ENCODE measurements around the gene GABPB1. TPM values are rescaled to one million over a fixed set of nuclear protein-coding genes. Genes with fewer than 3 reads are reported as not detected.

GABPB1 gene
- total RNA-seq, 1 experiment from 2014 or later: 45.0 TPM

DNA sequence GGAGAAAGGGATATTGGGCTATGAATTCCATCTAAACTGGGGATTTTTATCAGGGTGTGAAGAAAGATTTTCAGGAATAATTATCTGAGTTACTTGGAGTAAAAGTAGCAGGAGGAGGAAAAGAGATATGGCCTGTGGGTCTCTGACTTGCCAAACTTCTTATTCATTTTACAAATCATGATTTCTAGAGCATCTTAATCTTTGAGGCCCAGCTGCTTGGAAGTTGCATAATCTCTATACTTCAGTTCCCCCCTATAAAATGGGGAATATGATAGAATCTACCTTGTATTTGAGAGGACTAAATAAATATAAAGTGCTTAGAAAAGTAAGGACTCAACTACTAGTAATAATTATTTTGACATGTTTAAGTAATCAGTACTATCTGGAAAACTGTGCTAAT is 11.0 kb upstream of the GABPB1 start:
- H4K91ac ChIP-seq (ENCODE audit: insufficient read length, low read depth, low read length): no peak overlapping the region
- no peaks in the 10 kb centered on the region for H3K9me3 ChIP-seq (ENCODE audit: control insufficient read depth, low read depth, low read length)
- H3K4me1 ChIP-seq (ENCODE audit: insufficient read depth, low read length): no peaks in the 10 kb centered on the region
- no peak overlapping the region for H3K4me3 Mint-ChIP-seq
- H4K20me1 ChIP-seq (ENCODE audit: control insufficient read depth, insufficient read depth, insufficient read length): no peaks in the 10 kb centered on the region
- no peak overlapping the region for H2AFZ ChIP-seq (ENCODE audit: low read length)
- no peak overlapping the region for H3K4ac ChIP-seq (ENCODE audit: low read depth, low read length)
- DNase-seq: no peak
- H3K23me2 ChIP-seq (ENCODE audit: insufficient read length, low read depth, low read length, poor library complexity, severe bottlenecking): no peaks in the 10 kb centered on the region
- peaks cover 4 to 27% (median 9%) of the 10 kb centered on the region in 3 experiments; a peak in 6 of 7 replicates for H3K36me3 Mint-ChIP-seq (ENCODE audit: insufficient read depth in 1 of 3, low read depth in 3 of 3)
- no peak overlapping the region for H2BK20ac ChIP-seq (ENCODE audit: low read depth, low read length, poor library complexity, severe bottlenecking)
- no peaks in the 10 kb centered on the region for H3K9me3 Mint-ChIP-seq
- no peak overlapping the region for H3K56ac ChIP-seq (ENCODE audit: insufficient read length, low read depth, low read length)
- H4K5ac ChIP-seq (ENCODE audit: insufficient read length, low read depth, low read length): no peak overlapping the region
- TF ChIP-seq, protein P1, sequence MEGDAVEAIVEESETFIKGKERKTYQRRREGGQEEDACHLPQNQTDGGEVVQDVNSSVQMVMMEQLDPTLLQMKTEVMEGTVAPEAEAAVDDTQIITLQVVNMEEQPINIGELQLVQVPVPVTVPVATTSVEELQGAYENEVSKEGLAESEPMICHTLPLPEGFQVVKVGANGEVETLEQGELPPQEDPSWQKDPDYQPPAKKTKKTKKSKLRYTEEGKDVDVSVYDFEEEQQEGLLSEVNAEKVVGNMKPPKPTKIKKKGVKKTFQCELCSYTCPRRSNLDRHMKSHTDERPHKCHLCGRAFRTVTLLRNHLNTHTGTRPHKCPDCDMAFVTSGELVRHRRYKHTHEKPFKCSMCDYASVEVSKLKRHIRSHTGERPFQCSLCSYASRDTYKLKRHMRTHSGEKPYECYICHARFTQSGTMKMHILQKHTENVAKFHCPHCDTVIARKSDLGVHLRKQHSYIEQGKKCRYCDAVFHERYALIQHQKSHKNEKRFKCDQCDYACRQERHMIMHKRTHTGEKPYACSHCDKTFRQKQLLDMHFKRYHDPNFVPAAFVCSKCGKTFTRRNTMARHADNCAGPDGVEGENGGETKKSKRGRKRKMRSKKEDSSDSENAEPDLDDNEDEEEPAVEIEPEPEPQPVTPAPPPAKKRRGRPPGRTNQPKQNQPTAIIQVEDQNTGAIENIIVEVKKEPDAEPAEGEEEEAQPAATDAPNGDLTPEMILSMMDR (conservative IDR thresholded peaks at IDR 0.05): no peak
- no peak overlapping the region for H2BK5ac ChIP-seq (ENCODE audit: insufficient read length, low read length)
- no peak overlapping the region for H3K4me2 ChIP-seq (ENCODE audit: insufficient read depth, insufficient read length, low read length)
- no peak overlapping the region for H3K14ac ChIP-seq (ENCODE audit: insufficient read depth, low read length)
- H3K27ac Mint-ChIP-seq: peak overlapping the region in 1 of 3 experiments; percentile 29; a peak in 1 of 7 replicates
- no peak overlapping the region for H3K18ac ChIP-seq (ENCODE audit: insufficient read length, low read depth, low read length)
- H3K79me2 ChIP-seq (ENCODE audit: insufficient read depth, low read length): no peaks in the 10 kb centered on the region
- no peak overlapping the region for H2BK15ac ChIP-seq (ENCODE audit: low read depth, low read length)
- H3K4me1 Mint-ChIP-seq: no peaks in the 10 kb centered on the region
- no peak overlapping the region for H3K27ac ChIP-seq (ENCODE audit: insufficient read length, low read depth, low read length)
- no peak overlapping the region for H3K23ac ChIP-seq (ENCODE audit: insufficient read length, low read depth, low read length)
- H3K79me1 ChIP-seq (ENCODE audit: insufficient read depth, low read depth, low read length, poor library complexity, severe bottlenecking): no peaks in the 10 kb centered on the region
- no peak overlapping the region for H2BK12ac ChIP-seq (ENCODE audit: insufficient read length, low read depth, low read length)
- H3K9ac ChIP-seq (ENCODE audit: extremely low read depth, insufficient read length, low read length): no peak overlapping the region
- H2AK5ac ChIP-seq (ENCODE audit: insufficient read length, low read length): no peak overlapping the region
- H2BK120ac ChIP-seq (ENCODE audit: low read depth, low read length, poor library complexity, severe bottlenecking): no peak overlapping the region
- no peak overlapping the region for H3T11ph ChIP-seq (ENCODE audit: low read length)
- H3K27me3 ChIP-seq (ENCODE audit: insufficient read depth, low read length): no peaks in the 10 kb centered on the region
- no peak overlapping the region for H4K8ac ChIP-seq (replicated peaks; ENCODE audit: insufficient read length, low read depth, low read length)
- no peaks in the 10 kb centered on the region for H3K27me3 Mint-ChIP-seq (ENCODE audit: low read depth)
